Measurements from ENCODE around the gene MED13L.

DNA sequence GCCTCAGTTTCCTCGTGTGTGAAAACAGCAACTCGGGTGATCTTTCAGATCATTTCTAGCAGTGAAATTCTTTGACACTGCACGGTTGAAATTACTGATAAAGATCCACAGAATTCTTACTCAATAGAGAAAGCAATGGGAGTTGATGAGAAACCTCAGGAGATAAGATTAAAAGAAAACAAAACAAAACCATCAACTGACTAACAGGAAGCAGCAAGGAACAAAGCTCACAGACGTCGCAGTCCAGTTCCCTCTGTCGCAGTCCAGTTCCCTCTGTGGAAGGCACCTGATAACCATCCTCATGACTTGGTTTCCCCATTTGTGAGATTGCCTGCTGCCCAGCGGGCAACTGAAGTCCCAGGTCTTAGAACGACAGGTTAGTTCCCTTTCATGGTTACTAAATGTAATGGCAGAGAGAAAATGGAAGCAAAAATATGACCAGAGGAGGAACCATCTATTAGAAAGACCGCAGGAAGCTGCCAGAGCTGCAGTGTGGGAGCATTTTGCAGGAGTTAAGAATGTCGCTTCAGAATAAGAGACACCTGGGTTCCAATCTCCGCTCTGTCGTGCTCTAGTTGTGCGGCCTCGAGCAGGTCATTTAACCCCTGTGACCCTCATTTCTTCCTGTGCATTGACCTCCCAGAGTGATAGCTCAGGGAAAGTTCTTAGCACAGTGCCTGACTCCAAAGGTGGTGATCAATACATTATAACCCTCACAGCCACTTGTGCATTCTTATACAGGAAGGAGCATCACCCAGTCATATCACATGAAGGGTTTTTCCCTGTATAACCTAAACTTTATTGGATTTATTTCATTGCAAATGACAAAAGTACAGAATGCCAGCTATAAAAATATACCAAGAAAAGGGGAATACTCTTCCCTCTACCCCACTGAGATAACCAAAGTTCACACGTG lies 5.1 kb upstream of the MED13L start:
- TF ChIP-seq CTCF (IDR thresholded peaks at IDR 0.05; ENCODE audit: insufficient read depth, low read length, poor library complexity, severe bottlenecking) (no peak), EZH2phosphoT487 (conservative IDR thresholded peaks at IDR 0.05; ENCODE audit: low read length) (no peak)

All from SU-DHL-6 (cell line).